Heart right ventricle (tissue), 16 donors: ENCODE results near the gene NATD1. TPM values are rescaled to one million over a fixed set of nuclear protein-coding genes. Genes with fewer than 3 reads are reported as not detected.

Experiments
- ATAC-seq, 8 donors: fragments of 200-7000 bp; cut with Tn5 transposase; one replicate each; pipeline ENCODE4 v1.9.1; 2020; ENCODE audit warnings: mild to moderate bottlenecking in 8 of 8, moderate library complexity in 8 of 8, moderate number of reproducible peaks in 1 of 8
- DNase-seq, 2 donors: peaks; one replicate each; pipeline ENCODE4 v3.0.0-alpha.2; 2020
- H3K27ac ChIP-seq, 10 donors: fragments of 200-600 bp; sonication (generic) in 2 of 10; one replicate each; pipeline versions ENCODE4 v1.5.0 to v1.8.0; 2020 to 2022; ENCODE audit warnings: mild to moderate bottlenecking in 3 of 10
- H3K27me3 ChIP-seq, 7 donors: fragments of 200-600 bp; one replicate each; pipeline ENCODE4 v1.8.0; 2021 to 2022; ENCODE audit warnings: mild to moderate bottlenecking in 2 of 7
- H3K36me3 ChIP-seq, 9 donors: fragments of 200-600 bp; sonication (generic) in 1 of 9; one replicate each; pipeline versions ENCODE4 v1.5.0 to v1.8.0; 2020 to 2022; ENCODE audit warnings: mild to moderate bottlenecking in 2 of 9
- H3K4me1 ChIP-seq, 9 donors: fragments of 200-600 bp; sonication (generic) in 1 of 9; one replicate each; pipeline versions ENCODE4 v1.5.0 to v1.8.0; 2020 to 2022; ENCODE audit warnings: mild to moderate bottlenecking in 4 of 9
- H3K4me3 ChIP-seq, 10 donors: fragments of 200-600 bp; sonication (generic) in 2 of 10; one replicate each; pipeline versions ENCODE4 v1.5.0 to v1.8.0; 2020 to 2022; ENCODE audit warnings: mild to moderate bottlenecking in 7 of 10, moderate library complexity in 2 of 10
- H3K9me3 ChIP-seq, 11 donors: fragments of 200-600 bp in 10 of 11; sonication (generic) in 2 of 11; one replicate each; pipeline versions ENCODE4 v1.5.0 to v1.8.0; 2013 to 2022; ENCODE audit warnings: mild to moderate bottlenecking in 2 of 11, control low read depth in 1 of 11, moderate library complexity in 1 of 11
- CTCF ChIP-seq, 9 donors: fragments of 200-600 bp; sonication (generic) in 2 of 9; IDR thresholded peaks; one replicate each; pipeline versions ENCODE4 v1.5.0 to v1.8.0; 2021 to 2022; ENCODE audit warnings: antibody characterized with exemption in 9 of 9, mild to moderate bottlenecking in 5 of 9, moderate library complexity in 1 of 9
- WGBS, 2 donors: extraction: QIAGEN DNeasy Blood & Tissue Kit; methylation state at CpG; one replicate each; pipeline ENCODE4 v1.1.7; 2013; ENCODE audit warnings: inconsistent platforms in 1 of 2; 5-methylcytosine and 5-hydroxymethylcytosine counted together
- intact Hi-C, 10 donors: fragments of 100-400 bp; cut with DNase I; formaldehyde crosslinking; loops; one replicate each; pipeline versions ENCODE4 v1.11.1 to v1.14.2; 2022
- polyA plus RNA-seq, 2 donors: library from polyadenylated mRNA; stranded (reverse); fragments of 200-250 nt; gene quantifications; one replicate each; pipeline ENCODE4 v1.2.3, GENCODE V29; 2013
- total RNA-seq, 10 donors: library from RNA; stranded (reverse); fragmentation: NEBNext Ultra II Directional in 3 of 10; extraction: Animal tissue kit (Norgen Biotek cat#: 25700) in 3 of 10; gene quantifications; one replicate each; pipeline versions ENCODE4 v1.2.1 to v1.2.4, GENCODE V29; 2021 to 2023
- donor health status: Arrhythmogenic right ventricular cardiomyopathy.
- donor health status: ischemic (EF 13 %, LVEDD 7.1; RV severe dilation, severe dysfunction).
- donor health status: healthy with polysubstance abuse.
- donor health status: DM: no; HTN: yes; CAD: no.
- donor health status: DM: no; HTN: no; CAD: no.
- donor health status: ischemic (EF 25% LVEDD 6.9; RV normal size, moderate dysfunction).
- donor health status: ischemic (EF 25% LVEDD 5.7; RV mildly dilated, moderate dysfunction).
- donor health status: healthy.
- donor health status: DM: yes; HTN: yes; CAD: no.
- donor health status: Ischemic cardiomyopathy.
- donor health status: ischemic (EF 35%, LVEDD 5.7; RV mildly dilated, moderate dysfunction).
- donor health status: nonischemic (EF 11% LVEDD 7.7; RV severe dilation, severe dysfunction).
- donor health status: DM: yes; HTN: yes; CAD: no.
- donor health status: PGD.
- donor health status: ischemic (EF 29% LVEDD 5.4; RV normal size, mild dysfunction).
- donor health status: nonischemic (EF 23%, LVEDD 6.1; RV moderate dilation, normal function).

The NATD1 gene
- total and polyA plus RNA-seq, 12 donors, result 3.1 to 23.1 (median 18.1) TPM

- intact Hi-C loops, result no loop called here
- peaks cover 0 to 4% (median 0%) of the 10 kb centered on the region in 7 donors for H3K27me3 ChIP-seq
- H3K4me1 ChIP-seq, result peaks cover 19 to 69% (median 42%) of the 10 kb centered on the region in 9 donors
- TF ChIP-seq CTCF (IDR thresholded peaks at IDR 0.05), result no peak
- H3K4me3 ChIP-seq, result no peak overlapping the region
- peaks cover 0 to 59% (median 1%) of the 10 kb centered on the region in 9 donors for H3K36me3 ChIP-seq
- DNase-seq (no peak), ATAC-seq (no peak)
- no peaks in the 10 kb centered on the region for H3K9me3 ChIP-seq
- peak overlapping the region in 9 of 10 donors; percentile 1 to 72 (median 31) for H3K27ac ChIP-seq
- 57 to 65% methylated on average over 12 of the region's 12 CpGs for WGBS, 2 donors
Observed at GRCh38 chr17:21294321-21295035, 41.3 kb upstream of the NATD1 start.

DNA sequence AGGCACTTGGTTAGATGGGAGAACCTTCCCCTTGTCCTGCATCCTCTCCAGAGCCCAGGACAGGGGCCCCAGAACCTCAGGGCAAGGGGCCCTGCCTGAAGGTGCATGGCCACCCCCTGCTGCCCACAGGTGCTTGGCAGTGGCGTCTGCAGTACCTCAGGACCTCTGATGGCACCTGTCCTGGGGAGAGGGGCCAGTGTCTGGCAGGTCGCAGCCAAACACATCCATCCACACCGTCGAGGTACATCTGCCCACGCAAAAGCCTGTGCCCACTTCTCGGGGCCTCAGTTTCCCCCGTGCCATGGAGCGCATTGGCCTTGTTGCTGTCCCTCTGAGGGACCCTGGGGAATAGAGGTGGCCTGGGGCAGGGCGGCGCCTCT lies 40.6 kb upstream of the NATD1 start:
- peaks cover 0 to 4% (median 0%) of the 10 kb centered on the region in 7 donors for H3K27me3 ChIP-seq
- ATAC-seq (no peak), DNase-seq (no peak)
- peaks cover 24 to 75% (median 49%) of the 10 kb centered on the region in 9 donors for H3K4me1 ChIP-seq
- no peaks in the 10 kb centered on the region for H3K9me3 ChIP-seq
- peaks cover 0 to 53% (median 0%) of the 10 kb centered on the region in 9 donors for H3K36me3 ChIP-seq
- intact Hi-C loops, result no loop called here
- peak overlapping the region in 1 of 10 donors; percentile 68 for H3K27ac ChIP-seq
- TF ChIP-seq CTCF (IDR thresholded peaks at IDR 0.05), result no peak
- H3K4me3 ChIP-seq, result no peak overlapping the region
- WGBS, 2 donors, result 65 to 71% methylated on average over 10 of the region's 10 CpGs

DNA sequence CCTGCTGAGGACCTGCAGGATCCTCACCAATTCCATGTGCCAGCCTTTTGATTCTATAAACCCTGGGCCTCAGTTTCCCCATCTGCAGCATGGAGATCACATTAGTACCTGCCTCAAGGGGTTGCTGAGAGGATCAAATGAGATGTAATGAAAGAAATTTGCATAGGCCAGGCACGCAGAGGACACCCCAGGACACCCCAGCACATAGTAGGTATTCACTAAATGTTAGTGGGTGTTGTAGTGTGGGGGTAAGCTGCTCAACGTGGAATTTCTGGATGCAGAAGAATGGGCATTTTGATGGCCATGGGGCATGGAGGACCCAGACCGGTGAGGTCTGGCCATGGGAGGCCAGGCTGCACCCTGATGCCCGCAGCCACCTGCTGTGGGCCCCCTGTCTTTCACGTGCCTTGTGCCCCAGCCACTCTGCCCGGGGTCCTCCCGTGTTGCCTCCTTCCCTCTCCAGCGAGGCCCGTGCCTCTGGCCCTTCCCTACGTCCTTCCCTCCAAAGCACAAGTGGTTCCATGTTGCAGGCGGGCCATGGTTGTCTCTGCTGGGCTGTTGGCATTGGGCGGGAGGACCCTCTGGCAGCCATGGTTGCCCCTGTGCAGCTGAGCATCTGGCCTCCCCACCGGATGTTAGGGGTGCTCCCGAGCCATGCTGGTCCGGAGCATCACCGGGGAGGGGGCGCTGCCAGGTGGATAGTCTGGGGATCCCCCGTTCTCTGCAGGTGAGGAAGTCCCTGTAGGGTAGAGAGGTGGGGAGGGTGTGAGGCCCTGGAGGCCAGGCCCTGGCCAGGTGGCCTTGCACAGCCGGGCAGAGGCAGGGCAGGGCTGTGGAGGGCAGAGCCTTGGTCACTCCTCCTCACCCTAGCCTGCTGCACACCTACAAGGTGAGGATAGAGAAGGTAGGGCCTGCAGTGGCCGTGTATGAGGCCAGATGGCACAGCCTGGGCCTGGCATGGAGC lies 39.9 kb upstream of the NATD1 start:
- H3K4me3 ChIP-seq, result no peak overlapping the region
- 79 to 81% methylated on average over 20 of the region's 20 CpGs for WGBS, 2 donors
- peaks cover 31 to 80% (median 55%) of the 10 kb centered on the region in 9 donors for H3K4me1 ChIP-seq
- H3K27me3 ChIP-seq, result peaks cover 0 to 4% (median 0%) of the 10 kb centered on the region in 7 donors
- no peaks in the 10 kb centered on the region for H3K9me3 ChIP-seq
- ATAC-seq (no peak), DNase-seq (no peak)
- peaks cover 0 to 46% (median 0%) of the 10 kb centered on the region in 9 donors for H3K36me3 ChIP-seq
- intact Hi-C loops, result no loop called here
- TF ChIP-seq CTCF (IDR thresholded peaks at IDR 0.05), result no peak
- no peak overlapping the region for H3K27ac ChIP-seq

GRCh38 chr17:21291862-21292261 lies 38.7 kb upstream of the NATD1 start:
- no peak for DNase-seq
- H3K27me3 ChIP-seq, result peaks cover 0 to 4% (median 0%) of the 10 kb centered on the region in 7 donors
- no peak for TF ChIP-seq CTCF (IDR thresholded peaks at IDR 0.05)
- no peaks in the 10 kb centered on the region for H3K9me3 ChIP-seq
- ATAC-seq, result no peak
- intact Hi-C loops, result no loop called here
- H3K4me3 ChIP-seq, result no peak overlapping the region
- H3K36me3 ChIP-seq, result peaks cover 0 to 41% (median 0%) of the 10 kb centered on the region in 9 donors
- H3K4me1 ChIP-seq, result peaks cover 39 to 80% (median 60%) of the 10 kb centered on the region in 9 donors
- WGBS, 2 donors, result 59 to 66% methylated on average over 12 of the region's 12 CpGs
- H3K27ac ChIP-seq, result no peak overlapping the region
